Glutamatergic neuron (in vitro differentiated cells): ENCODE results near the gene OGFR. TPM values are rescaled to one million over a fixed set of nuclear protein-coding genes. Genes with fewer than 3 reads are reported as not detected.

Experiments used
- DNase-seq: peaks from one replicate; pipeline ENCODE4 v3.0.0; 2022
- H3K27ac Mint-ChIP-seq: one replicate; pipeline ENCODE4 v1.8.0; 2020; ENCODE audit warnings: mild to moderate bottlenecking, mixed read lengths, inconsistent platforms; ENCODE audit not compliant: unreplicated experiment
- H3K27me3 Mint-ChIP-seq: one replicate; pipeline ENCODE4 v1.8.0; 2020; ENCODE audit warnings: mild to moderate bottlenecking, moderate library complexity, mixed read lengths, inconsistent platforms; ENCODE audit not compliant: unreplicated experiment
- H3K36me3 Mint-ChIP-seq: one replicate; pipeline ENCODE4 v1.8.0; 2020; ENCODE audit warnings: mild to moderate bottlenecking, mixed read lengths, inconsistent platforms; ENCODE audit not compliant: unreplicated experiment
- H3K4me1 Mint-ChIP-seq: one replicate; pipeline ENCODE4 v1.8.0; 2020; ENCODE audit warnings: mild to moderate bottlenecking, low read depth, mixed read lengths, inconsistent platforms; ENCODE audit not compliant: unreplicated experiment
- H3K4me3 Mint-ChIP-seq: one replicate; pipeline ENCODE4 v1.8.0; 2020; ENCODE audit warnings: mild to moderate bottlenecking, mixed read lengths, inconsistent platforms; ENCODE audit not compliant: unreplicated experiment
- H3K9me3 Mint-ChIP-seq: one replicate; pipeline ENCODE4 v1.8.0; 2020; ENCODE audit warnings: mild to moderate bottlenecking, moderate library complexity, mixed read lengths, inconsistent platforms; ENCODE audit not compliant: unreplicated experiment
- CTCF ChIP-seq: fragments of 200-600 bp; sonication (generic); IDR thresholded peaks from one replicate; pipeline ENCODE4 v1.5.0; 2021; ENCODE audit not compliant: partially characterized antibody, unreplicated experiment
- total RNA-seq: library from RNA; stranded (reverse); fragmentation: NEBNext Ultra II Directional; extraction: Animal tissue kit (Norgen Biotek cat#: 25700); gene quantifications from one replicate; pipeline ENCODE4 v1.2.1, GENCODE V29; 2021; ENCODE audit not compliant: unreplicated experiment

The OGFR gene
- total RNA-seq, 1 donor from 2014 or later, result 70.5 TPM

GRCh38 chr20:62782149-62782892 is 22.3 kb upstream of the OGFR start:
- DNase-seq, result no peak
- Mint-ChIP-seq H3K4me1 (peaks cover 19% of the 10 kb centered on the region), H3K27me3 (peaks cover 4% of the 10 kb centered on the region), H3K36me3 (peaks cover under 1% of the 10 kb centered on the region), H3K4me3 (peak overlapping the region; percentile 67), H3K27ac (peak overlapping the region; percentile 88), H3K9me3 (peaks cover 10% of the 10 kb centered on the region)
- no peak for TF ChIP-seq CTCF

GRCh38 chr20:62782893-62783278 is 21.7 kb upstream of the OGFR start:
- Mint-ChIP-seq H3K9me3 (peaks cover 10% of the 10 kb centered on the region), H3K36me3 (peaks cover 6% of the 10 kb centered on the region), H3K27ac (peak overlapping the region; percentile 88), H3K4me1 (peaks cover 21% of the 10 kb centered on the region), H3K4me3 (peak overlapping the region; percentile 67), H3K27me3 (peaks cover 4% of the 10 kb centered on the region)
- no peak for DNase-seq
- TF ChIP-seq CTCF, result no peak

GRCh38 chr20:62784497-62784896 is 20.1 kb upstream of the OGFR start:
- Mint-ChIP-seq H3K27me3 (peaks cover 4% of the 10 kb centered on the region), H3K36me3 (peaks cover 6% of the 10 kb centered on the region), H3K27ac (no peak overlapping the region), H3K4me3 (no peak overlapping the region), H3K9me3 (peaks cover 10% of the 10 kb centered on the region), H3K4me1 (peaks cover 28% of the 10 kb centered on the region)
- no peak for DNase-seq
- no peak for TF ChIP-seq CTCF

GRCh38 chr20:62785393-62785792 is 19.2 kb upstream of the OGFR start:
- TF ChIP-seq CTCF, result no peak
- H3K4me3 Mint-ChIP-seq, result no peak overlapping the region
- no peak for DNase-seq
- H3K27ac Mint-ChIP-seq, result no peak overlapping the region
- H3K36me3 Mint-ChIP-seq, result peaks cover 6% of the 10 kb centered on the region
- H3K4me1 Mint-ChIP-seq, result peaks cover 27% of the 10 kb centered on the region
- peaks cover 5% of the 10 kb centered on the region for H3K9me3 Mint-ChIP-seq
- H3K27me3 Mint-ChIP-seq, result peaks cover 4% of the 10 kb centered on the region

- Mint-ChIP-seq H3K4me3 (no peak overlapping the region), H3K4me1 (peaks cover 25% of the 10 kb centered on the region), H3K36me3 (peaks cover 6% of the 10 kb centered on the region), H3K27me3 (peaks cover 4% of the 10 kb centered on the region), H3K27ac (peak overlapping the region; percentile 55), H3K9me3 (peaks cover 2% of the 10 kb centered on the region)
- no peak for DNase-seq
- TF ChIP-seq CTCF, result no peak
Observed at GRCh38 chr20:62786157-62786556, 18.5 kb upstream of the OGFR start.
